Activated CD4-positive, alpha-beta memory T cell treated with anti-CD3 and anti-CD28 coated beads for 36 hours (primary cell): Measurements from ENCODE around the gene MARF1. TPM values are rescaled to one million over a fixed set of nuclear protein-coding genes. Genes with fewer than 3 reads are reported as not detected.
"Not testable (repeated sequence)": the region's sequence is repeated elsewhere in the genome, so short reads cannot be mapped to it uniquely, and the experiment has no call there.

Source experiments
- CTCF ChIA-PET: fragments of 350-600 bp; sonication (Branson Sonifier 250); formaldehyde crosslinking; loops from one replicate; lab custom pipeline; 2021; ENCODE audit warnings: antibody characterized with exemption, inconsistent platforms; lab: Charles Lee
- POLR2A ChIA-PET: fragments of 350-600 bp; sonication (Branson Sonifier 250); formaldehyde crosslinking; loops from one replicate; lab custom pipeline; 2021; ENCODE audit warnings: antibody characterized with exemption; lab: Charles Lee
- DNase-seq: peaks from one replicate; pipeline ENCODE4 v3.0.0-alpha.2; 2020
- H3K27ac Mint-ChIP-seq: one replicate; pipeline ENCODE4 v1.8.0; 2021; ENCODE audit warnings: mixed read lengths
- H3K27me3 Mint-ChIP-seq: one replicate; pipeline ENCODE4 v1.8.0; 2021; ENCODE audit warnings: mixed read lengths
- H3K36me3 Mint-ChIP-seq: one replicate; pipeline ENCODE4 v1.8.0; 2021; ENCODE audit warnings: mixed read lengths
- H3K4me1 Mint-ChIP-seq: one replicate; pipeline ENCODE4 v1.8.0; 2021; ENCODE audit warnings: low read depth, mixed read lengths
- H3K4me3 Mint-ChIP-seq: one replicate; pipeline ENCODE4 v1.8.0; 2021; ENCODE audit warnings: mild to moderate bottlenecking, mixed read lengths
- H3K9me3 Mint-ChIP-seq: one replicate; pipeline ENCODE4 v1.8.0; 2021; ENCODE audit warnings: mixed read lengths
- intact Hi-C: fragments of 100-400 bp; cut with micrococcal nuclease; formaldehyde crosslinking; loops from one replicate; pipeline ENCODE4 v1.15.1; 2023
- total RNA-seq, 2 experiments: library from RNA; stranded (reverse); gene quantifications; one replicate each; pipeline ENCODE4 v1.2.3, GENCODE V29; 2021

Gene MARF1
- total RNA-seq, 2 experiments from 2014 or later: 61.9 to 62.6 TPM

DNA sequence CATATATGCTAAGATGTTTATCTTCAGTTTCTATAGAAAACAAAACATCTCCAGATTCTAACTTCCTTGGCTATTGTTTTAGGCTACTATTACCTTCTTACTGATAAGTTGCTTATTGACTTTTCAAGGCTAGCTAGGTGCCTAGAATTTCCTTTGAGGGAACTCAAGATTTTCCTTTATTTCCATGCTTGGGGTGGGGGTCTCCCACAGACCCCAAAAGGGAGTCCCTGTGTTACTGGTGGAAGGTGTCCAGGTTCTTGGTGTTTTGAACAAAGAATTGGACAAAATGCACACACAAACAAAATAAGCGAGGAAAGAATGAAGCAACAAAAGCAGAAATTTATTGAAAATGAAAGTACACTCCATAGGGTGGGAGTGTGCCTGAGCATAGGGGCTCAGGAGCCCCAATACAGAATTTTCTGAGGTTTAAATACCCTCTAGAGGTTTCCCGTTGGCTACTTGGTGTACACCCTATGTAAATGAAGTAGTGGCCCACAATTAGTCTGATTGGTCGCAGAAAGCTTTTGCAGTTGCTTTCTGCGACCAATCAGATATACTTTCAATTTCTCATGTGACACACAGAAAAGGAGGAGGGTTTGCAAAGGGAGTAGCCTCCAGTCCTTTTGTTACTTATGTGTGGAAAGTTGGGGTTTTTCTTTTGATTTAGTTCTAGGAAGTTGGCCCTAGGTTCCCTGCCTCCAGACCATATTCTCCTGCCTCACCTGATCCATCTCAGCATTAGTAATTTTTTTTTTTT lies 67.5 kb downstream of the MARF1 start:
- Mint-ChIP-seq H3K27ac (no peak overlapping the region), H3K4me3 (no peak overlapping the region), H3K9me3 (peaks cover 22% of the 10 kb centered on the region), H3K4me1 (peaks cover 24% of the 10 kb centered on the region), H3K36me3 (peaks cover 6% of the 10 kb centered on the region), H3K27me3 (no peaks in the 10 kb centered on the region)
- CTCF ChIA-PET: no interaction called here
- POLR2A ChIA-PET: no interaction called here
- intact Hi-C loops: no loop called here
- no peak for DNase-seq

DNA sequence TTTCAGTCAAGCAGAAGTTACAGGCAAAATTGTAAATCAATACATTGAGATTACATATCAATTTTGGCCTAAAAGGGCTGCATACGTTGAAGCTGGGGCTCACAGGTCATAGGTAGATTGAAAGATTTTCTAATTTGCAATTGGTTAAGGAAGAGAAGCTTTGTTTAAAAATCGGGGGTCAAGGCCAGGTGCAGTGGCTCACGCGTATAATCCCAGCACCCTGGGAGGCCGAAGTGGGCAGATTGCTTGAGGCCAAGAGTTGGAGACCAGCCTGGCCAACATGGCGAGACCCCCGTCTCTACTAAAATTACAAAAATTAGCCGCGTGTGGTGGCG lies 68.4 kb downstream of the MARF1 start:
- H3K27ac Mint-ChIP-seq: no peak overlapping the region
- H3K4me1 Mint-ChIP-seq: peaks cover 24% of the 10 kb centered on the region
- H3K36me3 Mint-ChIP-seq: peaks cover 6% of the 10 kb centered on the region
- no peaks in the 10 kb centered on the region for H3K27me3 Mint-ChIP-seq
- no peak overlapping the region for H3K4me3 Mint-ChIP-seq
- CTCF ChIA-PET: no interaction called here
- peaks cover 22% of the 10 kb centered on the region for H3K9me3 Mint-ChIP-seq
- intact Hi-C loops: no loop called here
- DNase-seq: no peak
- POLR2A ChIA-PET: no interaction called here

DNA sequence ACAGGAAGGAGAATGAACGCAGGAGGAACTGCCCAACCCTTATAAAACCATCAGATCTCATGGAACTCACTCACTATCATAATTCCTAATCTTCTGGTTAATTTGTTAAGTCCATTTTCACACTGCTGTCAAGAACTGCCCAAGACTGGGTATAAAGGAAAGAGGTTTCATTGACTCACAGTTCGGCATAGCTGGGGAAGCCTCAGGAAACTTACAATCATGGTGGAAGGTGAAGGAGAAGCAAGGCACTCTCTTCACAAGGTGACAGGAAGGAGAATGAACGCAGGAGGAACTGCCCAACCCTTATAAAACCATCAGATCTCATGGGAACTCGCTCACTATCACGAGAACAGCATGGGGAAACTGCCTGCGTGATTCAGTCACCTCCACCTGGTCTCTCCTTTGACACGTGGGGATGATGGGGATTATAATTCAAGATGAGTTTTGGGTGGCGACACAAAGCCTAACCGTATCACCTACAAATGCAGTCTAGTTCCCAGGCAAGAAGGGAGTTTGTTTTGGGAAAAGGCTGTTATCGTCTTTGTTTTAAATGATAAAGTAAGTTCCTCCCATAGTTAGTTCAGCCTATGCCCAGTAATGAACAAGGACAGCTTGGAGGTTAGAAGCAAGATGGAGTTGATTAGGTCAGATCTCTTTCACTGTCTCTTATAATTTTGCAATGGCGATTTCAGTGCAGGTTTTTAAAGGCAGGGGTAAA lies 68.9 kb downstream of the MARF1 start:
- intact Hi-C loops, CTCF ChIA-PET: not testable (repeated sequence)

DNA sequence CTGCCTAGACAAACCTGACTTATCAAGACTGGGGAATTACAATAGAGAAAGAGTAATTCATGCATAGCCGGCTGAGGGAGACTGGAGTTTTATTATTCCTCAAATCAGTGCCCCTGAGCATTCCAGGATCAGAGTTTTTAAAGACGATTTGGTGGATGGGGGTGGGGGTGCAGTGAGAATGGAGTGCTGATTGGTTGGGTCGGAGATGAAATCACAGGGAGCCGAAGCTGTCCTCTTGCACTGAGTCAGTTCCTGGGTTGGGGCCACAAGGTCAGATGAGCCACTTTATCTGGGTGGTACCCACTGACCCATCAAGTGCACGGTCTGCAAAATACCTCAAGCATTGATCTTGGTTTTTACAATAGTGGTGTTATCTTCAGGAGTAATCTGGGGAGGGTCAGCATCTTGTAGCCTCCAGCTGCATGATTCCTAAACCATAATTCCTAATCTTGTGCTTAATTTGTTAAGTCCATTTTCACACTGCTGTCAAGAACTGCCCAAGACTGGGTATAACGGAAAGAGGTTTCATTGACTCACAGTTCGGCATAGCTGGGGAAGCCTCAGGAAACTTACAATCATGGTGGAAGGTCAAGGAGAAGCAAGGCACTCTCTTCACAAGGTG lies 69.6 kb downstream of the MARF1 start:
- peak overlapping the region; percentile 49 for H3K27ac Mint-ChIP-seq
- H3K36me3 Mint-ChIP-seq: peaks cover 7% of the 10 kb centered on the region
- no peak overlapping the region for H3K4me3 Mint-ChIP-seq
- POLR2A ChIA-PET: interaction anchor here (1.0 to 1.9 kb wide), 2 partner anchors 17 to 68 kb away, joined by 3 to 7 read pairs; no protein-coding TSS in a partner anchor
- DNase-seq: no peak
- H3K27me3 Mint-ChIP-seq: no peaks in the 10 kb centered on the region
- CTCF ChIA-PET: no interaction called here
- H3K4me1 Mint-ChIP-seq: peaks cover 24% of the 10 kb centered on the region
- intact Hi-C loops: no loop called here
- H3K9me3 Mint-ChIP-seq: peaks cover 22% of the 10 kb centered on the region

More for the DNA sequence above, 68.9 kb downstream of the MARF1 start:
- H3K36me3 Mint-ChIP-seq, H3K4me3 Mint-ChIP-seq, H3K27me3 Mint-ChIP-seq, DNase-seq, H3K27ac Mint-ChIP-seq: not testable (repeated sequence)
- POLR2A ChIA-PET: interaction anchor here (1.9 kb wide), 1 partner anchor 16 kb away, joined by 7 read pairs; no protein-coding TSS in a partner anchor
- H3K4me1 Mint-ChIP-seq: peaks cover 24% of the 10 kb centered on the region
- H3K9me3 Mint-ChIP-seq: peaks cover 22% of the 10 kb centered on the region

DNA sequence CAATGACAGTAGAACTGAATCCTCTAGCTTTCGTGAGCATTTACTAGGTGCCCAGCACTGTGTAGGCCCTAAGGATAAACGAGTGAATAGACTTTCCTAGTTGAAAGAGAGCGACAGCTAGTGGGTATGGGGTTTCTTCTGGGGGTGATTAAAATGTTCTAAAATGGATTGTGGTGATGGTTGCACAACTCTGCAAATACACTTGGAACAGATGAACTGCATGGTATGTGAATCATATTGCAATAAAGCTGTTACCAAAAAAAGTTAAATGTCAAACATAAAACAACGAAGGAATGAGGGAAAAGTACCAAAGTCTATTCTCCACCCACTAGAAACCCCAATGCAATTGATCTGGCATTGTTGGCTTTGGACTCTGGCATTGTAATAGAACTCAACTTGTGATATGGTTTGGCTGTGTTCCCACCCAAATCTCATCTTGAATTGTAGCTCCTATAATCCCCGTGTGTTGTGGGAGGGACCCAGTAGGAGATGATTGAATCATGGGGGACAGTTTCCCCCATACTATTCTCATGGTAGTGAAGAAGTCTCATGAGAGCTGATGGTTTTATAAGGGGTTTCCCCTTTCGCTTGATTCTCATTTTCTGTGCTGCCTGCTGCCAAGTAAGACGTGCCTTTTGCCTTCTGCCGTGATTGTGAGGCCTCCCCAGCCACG lies 70.5 kb downstream of the MARF1 start:
- POLR2A ChIA-PET: interaction anchor here (0.6 to 1.9 kb wide), 3 partner anchors 18 to 1663 kb away, joined by 3 to 8 read pairs (median 7); no protein-coding TSS in a partner anchor
- H3K36me3 Mint-ChIP-seq: peaks cover 7% of the 10 kb centered on the region
- peaks cover 22% of the 10 kb centered on the region for H3K9me3 Mint-ChIP-seq
- peak; percentile 41 for DNase-seq
- no peak overlapping the region for H3K4me3 Mint-ChIP-seq
- peaks cover 24% of the 10 kb centered on the region for H3K4me1 Mint-ChIP-seq
- intact Hi-C loops: loop anchor here (1.0 kb wide), 1 partner anchor 19 kb away; no protein-coding TSS in a partner anchor
- CTCF ChIA-PET: interaction anchor here (0.7 to 1.1 kb wide), 3 partner anchors 15 to 622 kb away, joined by 3 to 4 read pairs (median 3); no protein-coding TSS in a partner anchor
- no peaks in the 10 kb centered on the region for H3K27me3 Mint-ChIP-seq
- H3K27ac Mint-ChIP-seq: peak overlapping the region; percentile 32

DNA sequence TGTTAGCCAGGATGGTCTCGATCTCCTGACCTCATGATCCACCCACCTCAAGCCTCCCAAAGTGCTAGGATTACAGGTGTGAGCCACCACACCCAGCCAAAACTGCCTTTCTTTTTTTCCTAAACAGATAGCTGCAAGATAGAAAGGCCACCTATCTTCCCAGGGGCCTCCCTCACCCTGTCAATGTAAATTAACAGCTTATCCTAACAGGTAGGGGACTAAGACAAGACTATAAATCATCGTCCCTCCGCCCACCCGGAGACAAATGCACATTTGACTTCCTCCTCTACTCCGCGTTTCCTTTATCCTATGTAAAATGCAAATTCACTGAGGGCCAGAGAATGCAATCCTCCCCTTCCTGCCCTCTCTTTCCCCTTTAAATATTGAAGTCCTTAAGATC lies 71.4 kb downstream of the MARF1 start:
- Mint-ChIP-seq H3K4me1 (peaks cover 24% of the 10 kb centered on the region), H3K9me3 (peaks cover 22% of the 10 kb centered on the region), H3K27me3 (no peaks in the 10 kb centered on the region), H3K4me3 (no peak overlapping the region), H3K36me3 (peaks cover 7% of the 10 kb centered on the region), H3K27ac (no peak overlapping the region)
- ChIA-PET CTCF (interaction anchor here (1.1 to 1.6 kb wide), 3 partner anchors 19 to 623 kb away, joined by 3 to 4 read pairs (median 4); no protein-coding TSS in a partner anchor), POLR2A (interaction anchor here (0.6 kb wide), 1 partner anchor 1664 kb away, joined by 8 read pairs; no protein-coding TSS in a partner anchor)
- intact Hi-C loops: no loop called here
- DNase-seq: no peak

DNA sequence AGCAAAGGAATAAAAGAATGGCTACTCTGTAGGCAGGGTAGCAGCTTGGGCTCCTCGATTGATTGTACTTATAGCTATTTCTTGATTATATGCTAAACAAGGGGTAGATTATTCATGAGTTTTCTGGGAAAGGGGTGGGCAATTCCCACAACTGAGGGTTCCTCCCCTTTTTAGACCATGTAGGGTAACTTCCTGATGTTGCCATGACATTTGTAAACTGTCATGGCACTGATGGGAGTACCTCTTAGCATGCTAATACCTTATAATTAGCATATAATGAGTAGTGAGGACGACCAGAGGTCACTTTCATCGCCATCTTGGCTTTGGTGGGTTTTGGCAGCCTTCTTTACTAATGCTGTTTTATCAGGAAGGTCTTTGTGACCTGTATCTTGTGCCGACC lies 72.3 kb downstream of the MARF1 start:
- POLR2A ChIA-PET, intact Hi-C loops, H3K27me3 Mint-ChIP-seq, DNase-seq, H3K4me3 Mint-ChIP-seq, H3K36me3 Mint-ChIP-seq: not testable (repeated sequence)
- Mint-ChIP-seq H3K4me1 (peaks cover 24% of the 10 kb centered on the region), H3K9me3 (peaks cover 22% of the 10 kb centered on the region), H3K27ac (peak overlapping the region; percentile 23)
- CTCF ChIA-PET: interaction anchor here (1.6 kb wide), 1 partner anchor 38 kb away, joined by 4 read pairs; no protein-coding TSS in a partner anchor

GRCh38 chr16:15567823-15568222 lies 75.1 kb downstream of the MARF1 start:
- DNase-seq: no peak
- ChIA-PET POLR2A (no interaction called here), CTCF (no interaction called here)
- intact Hi-C loops: no loop called here
- Mint-ChIP-seq H3K9me3 (peaks cover 14% of the 10 kb centered on the region), H3K36me3 (peaks cover 1% of the 10 kb centered on the region), H3K27me3 (no peaks in the 10 kb centered on the region), H3K27ac (no peak overlapping the region), H3K4me1 (peaks cover 15% of the 10 kb centered on the region), H3K4me3 (no peak overlapping the region)

- H3K36me3 Mint-ChIP-seq: peaks cover 1% of the 10 kb centered on the region
- H3K4me1 Mint-ChIP-seq: peaks cover 4% of the 10 kb centered on the region
- no peak for DNase-seq
- ChIA-PET POLR2A (no interaction called here), CTCF (no interaction called here)
- no peaks in the 10 kb centered on the region for H3K27me3 Mint-ChIP-seq
- no peak overlapping the region for H3K27ac Mint-ChIP-seq
- H3K9me3 Mint-ChIP-seq: no peaks in the 10 kb centered on the region
- intact Hi-C loops: no loop called here
- H3K4me3 Mint-ChIP-seq: no peak overlapping the region
These were observed 76.9 kb downstream of the MARF1 start for GRCh38 chr16:15566095-15566494.

DNA sequence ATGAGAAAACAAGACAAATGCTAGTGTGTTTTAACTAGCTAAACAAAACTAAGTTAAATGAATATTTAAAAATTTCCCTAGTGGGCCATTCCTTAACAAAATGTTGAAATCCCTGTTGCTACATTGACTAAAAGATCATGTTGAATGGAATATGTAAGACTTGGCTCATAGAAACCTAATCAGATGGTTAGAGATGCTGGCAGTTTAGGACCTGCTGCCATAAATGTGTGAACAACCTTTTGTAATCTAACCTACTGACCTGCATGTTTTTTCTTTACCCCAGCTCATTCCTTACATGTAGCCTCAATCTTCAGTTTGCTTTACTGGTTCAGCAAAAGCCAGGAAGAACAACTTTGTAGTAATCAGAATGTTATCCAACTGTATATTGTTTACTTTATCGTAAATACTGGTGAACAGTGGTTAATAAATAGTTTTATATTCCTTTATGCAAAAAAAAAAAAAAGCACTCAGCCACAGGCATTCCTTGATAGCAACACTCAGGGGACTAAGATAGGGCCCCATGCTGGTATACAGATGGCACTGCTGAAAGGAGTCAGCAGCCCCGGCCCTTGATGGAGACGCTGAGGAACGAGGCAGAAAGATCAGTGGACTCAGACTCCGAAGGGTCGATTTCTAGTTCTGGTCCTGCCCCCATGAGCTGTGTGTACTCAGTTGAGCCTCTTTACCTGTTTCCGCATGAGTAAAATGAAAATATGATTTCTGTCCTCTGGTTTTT lies 78.2 kb downstream of the MARF1 start:
- Mint-ChIP-seq H3K4me3 (no peak overlapping the region), H3K4me1 (peaks cover 2% of the 10 kb centered on the region), H3K27me3 (no peaks in the 10 kb centered on the region), H3K27ac (no peak overlapping the region), H3K9me3 (no peaks in the 10 kb centered on the region), H3K36me3 (peaks cover 1% of the 10 kb centered on the region)
- intact Hi-C loops: no loop called here
- POLR2A ChIA-PET: no interaction called here
- DNase-seq: no peak
- CTCF ChIA-PET: no interaction called here

- intact Hi-C loops: no loop called here
- Mint-ChIP-seq H3K36me3 (no peaks in the 10 kb centered on the region), H3K27me3 (no peaks in the 10 kb centered on the region), H3K4me3 (no peak overlapping the region), H3K4me1 (peaks cover 2% of the 10 kb centered on the region), H3K27ac (no peak overlapping the region), H3K9me3 (no peaks in the 10 kb centered on the region)
- no peak for DNase-seq
- ChIA-PET POLR2A (interaction anchor here (1.0 kb wide), 1 partner anchor 116 kb away, joined by 3 read pairs; no protein-coding TSS in a partner anchor), CTCF (interaction anchor here (0.8 kb wide), 1 partner anchor 130 kb away, joined by 3 read pairs; no protein-coding TSS in a partner anchor)
These were observed 83.8 kb downstream of the MARF1 start for GRCh38 chr16:15559176-15559575.
